Measurements from ENCODE around the gene ITGB2.

DNA sequence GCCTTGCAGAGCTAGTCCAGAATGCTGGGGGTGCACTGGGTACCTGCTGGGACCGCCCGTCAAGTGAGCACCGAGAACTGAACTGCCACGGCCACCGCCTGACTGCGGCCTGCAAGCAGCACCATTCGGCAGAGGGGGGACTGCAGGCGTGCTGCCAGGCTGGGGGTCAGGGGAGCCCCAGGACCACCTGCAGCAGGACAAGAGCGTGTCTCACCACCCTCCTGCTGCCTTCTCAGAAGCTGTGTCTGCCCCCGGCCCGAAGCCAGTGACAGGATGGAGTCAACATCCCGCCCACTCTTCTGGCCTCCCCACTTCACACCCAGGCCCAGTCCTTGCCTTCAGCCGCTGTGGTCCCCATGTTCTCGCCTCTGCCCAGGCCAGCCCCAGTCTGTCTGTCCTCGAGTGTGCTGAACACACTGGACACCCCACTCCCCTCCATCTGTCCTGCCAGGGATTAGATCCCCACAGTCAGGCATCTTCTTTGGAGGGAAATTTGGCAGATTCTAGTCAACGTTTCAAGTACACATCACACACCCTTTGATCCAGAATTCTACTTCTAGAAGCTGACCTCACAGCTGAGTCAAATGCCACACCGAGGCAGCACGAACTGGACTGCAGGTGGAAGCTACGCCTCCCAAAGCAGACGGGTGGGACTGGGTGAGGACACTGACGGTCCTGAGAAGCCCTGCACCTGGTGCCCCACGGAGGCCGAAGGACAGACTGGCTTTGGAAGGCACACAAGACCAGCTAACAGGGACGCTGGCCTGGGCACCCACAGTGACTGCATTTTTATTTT lies 73.2 kb downstream of the ITGB2 start:
- TF ChIP-seq, protein P1, sequence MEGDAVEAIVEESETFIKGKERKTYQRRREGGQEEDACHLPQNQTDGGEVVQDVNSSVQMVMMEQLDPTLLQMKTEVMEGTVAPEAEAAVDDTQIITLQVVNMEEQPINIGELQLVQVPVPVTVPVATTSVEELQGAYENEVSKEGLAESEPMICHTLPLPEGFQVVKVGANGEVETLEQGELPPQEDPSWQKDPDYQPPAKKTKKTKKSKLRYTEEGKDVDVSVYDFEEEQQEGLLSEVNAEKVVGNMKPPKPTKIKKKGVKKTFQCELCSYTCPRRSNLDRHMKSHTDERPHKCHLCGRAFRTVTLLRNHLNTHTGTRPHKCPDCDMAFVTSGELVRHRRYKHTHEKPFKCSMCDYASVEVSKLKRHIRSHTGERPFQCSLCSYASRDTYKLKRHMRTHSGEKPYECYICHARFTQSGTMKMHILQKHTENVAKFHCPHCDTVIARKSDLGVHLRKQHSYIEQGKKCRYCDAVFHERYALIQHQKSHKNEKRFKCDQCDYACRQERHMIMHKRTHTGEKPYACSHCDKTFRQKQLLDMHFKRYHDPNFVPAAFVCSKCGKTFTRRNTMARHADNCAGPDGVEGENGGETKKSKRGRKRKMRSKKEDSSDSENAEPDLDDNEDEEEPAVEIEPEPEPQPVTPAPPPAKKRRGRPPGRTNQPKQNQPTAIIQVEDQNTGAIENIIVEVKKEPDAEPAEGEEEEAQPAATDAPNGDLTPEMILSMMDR (IDR thresholded peaks at IDR 0.05; ENCODE audit: low read depth, low read length) = no peak
- no peak for TF ChIP-seq EZH2phosphoT487 (IDR thresholded peaks at IDR 0.05; ENCODE audit: low read depth)

All from OCI-LY3 (cell line).